Erythroblast (primary cell): ENCODE measurements around the gene KCNN1.
"Not testable (repeated sequence)": the region's sequence is repeated elsewhere in the genome, so short reads cannot be mapped to it uniquely, and the experiment has no call there.

ENCODE experiments used
- GATA1 ChIP-seq: IDR thresholded peaks from 2 replicates; pipeline ENCODE4 v1.6.1; 2011; ENCODE audit warnings: low read depth, mild to moderate bottlenecking, control low read depth, low read length, moderate library complexity
- POLR2A ChIP-seq: IDR thresholded peaks from 2 replicates; pipeline ENCODE4 v1.6.1; 2011; ENCODE audit warnings: mild to moderate bottlenecking, low read length

- not testable (repeated sequence) for TF ChIP-seq POLR2A, GATA1
Measured at GRCh38 chr19:18032102-18032501, 65.2 kb downstream of the KCNN1 start.
